Heart left ventricle (tissue), 16 donors: ENCODE measurements around the gene IFFO2. TPM values are rescaled to one million over a fixed set of nuclear protein-coding genes. Genes with fewer than 3 reads are reported as not detected.

Source experiments
- ATAC-seq, 4 donors: fragments of 200-7000 bp; cut with Tn5 transposase; one replicate each; pipeline ENCODE4 v1.9.1; 2020 to 2022; ENCODE audit warnings: moderate library complexity in 4 of 4, mild to moderate bottlenecking in 3 of 4, moderate number of reproducible peaks in 1 of 4
- DNase-seq, 5 donors: peaks; one replicate each; pipeline ENCODE4 v3.0.0-alpha.2; 2020
- H3K27ac ChIP-seq, 12 donors: fragments of 200-600 bp; sonication (generic) in 4 of 12; one replicate each; pipeline versions ENCODE4 v1.5.0 to v1.8.0; 2016 to 2022; ENCODE audit warnings: mild to moderate bottlenecking in 2 of 12
- H3K27me3 ChIP-seq, 9 donors: fragments of 200-600 bp; sonication (generic) in 2 of 9; one replicate each; pipeline versions ENCODE4 v1.5.1 to v1.8.0; 2016 to 2022; ENCODE audit warnings: mild to moderate bottlenecking in 3 of 9
- H3K36me3 ChIP-seq, 9 donors: fragments of 200-600 bp; sonication (generic) in 2 of 9; one replicate each; pipeline versions ENCODE4 v1.5.0 to v1.8.0; 2018 to 2022; ENCODE audit warnings: mild to moderate bottlenecking in 2 of 9
- H3K4me1 ChIP-seq, 12 donors: fragments of 200-600 bp; sonication (generic) in 4 of 12; one replicate each; pipeline versions ENCODE4 v1.5.0 to v1.8.0; 2016 to 2022; ENCODE audit warnings: mild to moderate bottlenecking in 3 of 12
- H3K4me3 ChIP-seq, 12 donors: fragments of 200-600 bp; sonication (generic) in 4 of 12; one replicate each; pipeline versions ENCODE4 v1.5.0 to v1.8.0; 2017 to 2022; ENCODE audit warnings: mild to moderate bottlenecking in 9 of 12, moderate library complexity in 4 of 12
- H3K9me3 ChIP-seq, 12 donors: fragments of 200-600 bp; sonication (generic) in 4 of 12; one replicate each; pipeline versions ENCODE4 v1.5.0 to v1.8.0; 2016 to 2022; ENCODE audit warnings: mild to moderate bottlenecking in 1 of 12
- POLR2A ChIP-seq, 2 donors: fragments of 450-650 bp; IDR thresholded peaks; one replicate each; pipeline ENCODE4 v1.6.1; 2017; ENCODE audit warnings: antibody characterized with exemption in 2 of 2, mild to moderate bottlenecking in 2 of 2, moderate library complexity in 2 of 2
- WGBS, 4 donors: extraction: QIAGEN DNeasy Blood & Tissue Kit in 2 of 4; methylation state at CpG; one replicate each; pipeline versions ENCODE4 v1.1.5 to v1.1.7; 2013 to 2018; 5-methylcytosine and 5-hydroxymethylcytosine counted together
- intact Hi-C, 10 donors: fragments of 100-400 bp; cut with DNase I; formaldehyde crosslinking; loops; one replicate each; pipeline versions ENCODE4 v1.11.1 to v1.14.2; 2022
- polyA plus RNA-seq, 2 donors: library from polyadenylated mRNA; stranded (reverse); fragments of 200-250 nt; gene quantifications; one replicate each; pipeline ENCODE4 v1.2.3, GENCODE V29; 2013
- total RNA-seq, 9 donors: library from RNA; depleted of rRNA in 2 of 9; stranded (reverse); fragments of >200 nt in 2 of 9; fragmentation: NEBNext Ultra II Directional in 3 of 9; extraction: Animal tissue kit (Norgen Biotek cat#: 25700) in 3 of 9; gene quantifications; one replicate each; pipeline versions ENCODE4 v1.1.0 to v1.2.4, GENCODE V29; 2016 to 2023
- TF ChIP-seq, protein P1 (sequence below), 12 donors: fragments of 200-600 bp; sonication (generic) in 4 of 12; IDR thresholded peaks; one replicate each; pipeline versions ENCODE4 v1.5.0 to v1.8.0; 2018 to 2022; ENCODE audit warnings: antibody characterized with exemption in 12 of 12, mild to moderate bottlenecking in 5 of 12
- donor health status: ischemic (EF 13 %, LVEDD 7.1; RV severe dilation, severe dysfunction).
- donor health status: healthy with polysubstance abuse.
- donor health status: DM: no; HTN: yes; CAD: no.
- donor health status: DM: no; HTN: no; CAD: no.
- donor health status: ischemic (EF 25% LVEDD 6.9; RV normal size, moderate dysfunction).
- donor health status: ischemic (EF 25% LVEDD 5.7; RV mildly dilated, moderate dysfunction).
- donor health status: healthy.
- donor health status: DM: yes; HTN: yes; CAD: no.
- donor health status: ischemic (EF 35%, LVEDD 5.7; RV mildly dilated, moderate dysfunction).
- donor health status: nonischemic (EF 11% LVEDD 7.7; RV severe dilation, severe dysfunction).
- donor health status: DM: yes; HTN: yes; CAD: no.
- donor health status: PGD.
- donor health status: ischemic (EF 29% LVEDD 5.4; RV normal size, mild dysfunction).
- donor health status: nonischemic (EF 23%, LVEDD 6.1; RV moderate dilation, normal function).

Gene IFFO2
- total and polyA plus RNA-seq, 11 donors, result 2.5 to 9.0 (median 4.9) TPM

DNA sequence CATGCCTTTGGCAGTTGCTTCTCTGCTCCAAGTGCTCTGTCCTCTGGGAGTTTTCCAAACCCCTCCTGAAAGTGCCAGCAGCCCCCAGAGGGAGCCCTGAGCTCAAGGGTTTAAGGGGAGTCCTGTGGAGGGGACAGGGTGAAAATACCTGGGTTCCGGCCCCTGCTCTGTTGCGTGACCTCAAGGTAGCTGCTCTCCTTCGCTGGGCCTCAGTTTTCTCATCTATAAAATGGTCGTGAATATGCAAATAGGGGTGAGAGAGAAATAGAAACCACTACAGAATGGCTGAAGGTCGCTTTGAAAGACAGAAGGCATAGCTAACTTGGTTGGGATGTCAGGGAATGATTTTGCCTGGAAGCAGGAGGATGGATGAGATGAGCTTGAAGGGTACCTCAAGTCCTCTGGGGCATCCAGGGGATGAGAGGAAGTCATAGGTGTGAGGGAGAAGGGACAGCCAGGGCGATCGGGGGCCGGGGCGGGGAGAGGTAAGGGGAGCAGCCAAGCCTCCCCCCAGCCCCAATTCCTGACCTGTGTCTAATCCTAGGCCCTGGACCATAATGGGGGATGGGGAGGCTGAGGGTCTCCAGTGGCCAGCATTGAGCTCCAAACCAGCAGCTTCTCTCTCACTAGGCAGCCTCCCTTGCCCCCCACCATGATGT lies 12.4 kb downstream of the IFFO2 start:
- TF ChIP-seq POLR2A (IDR thresholded peaks at IDR 0.05), result no peak
- TF ChIP-seq, protein P1, sequence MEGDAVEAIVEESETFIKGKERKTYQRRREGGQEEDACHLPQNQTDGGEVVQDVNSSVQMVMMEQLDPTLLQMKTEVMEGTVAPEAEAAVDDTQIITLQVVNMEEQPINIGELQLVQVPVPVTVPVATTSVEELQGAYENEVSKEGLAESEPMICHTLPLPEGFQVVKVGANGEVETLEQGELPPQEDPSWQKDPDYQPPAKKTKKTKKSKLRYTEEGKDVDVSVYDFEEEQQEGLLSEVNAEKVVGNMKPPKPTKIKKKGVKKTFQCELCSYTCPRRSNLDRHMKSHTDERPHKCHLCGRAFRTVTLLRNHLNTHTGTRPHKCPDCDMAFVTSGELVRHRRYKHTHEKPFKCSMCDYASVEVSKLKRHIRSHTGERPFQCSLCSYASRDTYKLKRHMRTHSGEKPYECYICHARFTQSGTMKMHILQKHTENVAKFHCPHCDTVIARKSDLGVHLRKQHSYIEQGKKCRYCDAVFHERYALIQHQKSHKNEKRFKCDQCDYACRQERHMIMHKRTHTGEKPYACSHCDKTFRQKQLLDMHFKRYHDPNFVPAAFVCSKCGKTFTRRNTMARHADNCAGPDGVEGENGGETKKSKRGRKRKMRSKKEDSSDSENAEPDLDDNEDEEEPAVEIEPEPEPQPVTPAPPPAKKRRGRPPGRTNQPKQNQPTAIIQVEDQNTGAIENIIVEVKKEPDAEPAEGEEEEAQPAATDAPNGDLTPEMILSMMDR (IDR thresholded peaks at IDR 0.05), result no peak
- intact Hi-C loops, result no loop called here
- Histone ChIP-seq H3K9me3 (no peaks in the 10 kb centered on the region), H3K27ac (peak overlapping the region in 2 of 12 donors; percentile 46 to 82), H3K27me3 (no peaks in the 10 kb centered on the region), H3K4me1 (peaks cover 12 to 88% (median 62%) of the 10 kb centered on the region in 12 donors), H3K36me3 (no peaks in the 10 kb centered on the region), H3K4me3 (no peak overlapping the region)
- WGBS, 4 donors, result 89 to 95% (median 94%) methylated on average over 9 of the region's 9 CpGs
- no peak for ATAC-seq
- DNase-seq, result no peak

DNA sequence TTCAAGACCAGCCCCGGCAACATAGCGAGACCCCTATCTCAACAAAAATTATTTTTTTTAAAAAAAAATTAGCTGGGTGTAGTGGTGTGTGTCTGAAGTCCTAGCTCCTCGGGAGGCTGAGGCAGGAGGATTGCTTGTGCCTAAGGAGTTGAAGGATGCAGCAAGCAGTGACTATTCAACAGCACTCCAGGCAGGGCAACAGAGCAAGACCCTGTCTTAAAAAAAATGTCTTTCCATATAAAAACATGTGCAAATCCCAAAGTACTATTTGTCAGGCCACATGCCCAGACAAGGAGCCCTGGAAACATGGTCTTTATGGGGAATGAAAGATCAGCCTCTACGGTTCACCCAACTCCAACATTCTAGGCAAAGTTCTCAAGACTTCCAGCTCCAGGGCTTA lies 13.3 kb downstream of the IFFO2 start:
- peaks cover 12 to 88% (median 62%) of the 10 kb centered on the region in 12 donors for H3K4me1 ChIP-seq
- intact Hi-C loops, result no loop called here
- WGBS, 4 donors, result 97 to 98% (median 98%) methylated on average over 4 of the region's 4 CpGs

DNA sequence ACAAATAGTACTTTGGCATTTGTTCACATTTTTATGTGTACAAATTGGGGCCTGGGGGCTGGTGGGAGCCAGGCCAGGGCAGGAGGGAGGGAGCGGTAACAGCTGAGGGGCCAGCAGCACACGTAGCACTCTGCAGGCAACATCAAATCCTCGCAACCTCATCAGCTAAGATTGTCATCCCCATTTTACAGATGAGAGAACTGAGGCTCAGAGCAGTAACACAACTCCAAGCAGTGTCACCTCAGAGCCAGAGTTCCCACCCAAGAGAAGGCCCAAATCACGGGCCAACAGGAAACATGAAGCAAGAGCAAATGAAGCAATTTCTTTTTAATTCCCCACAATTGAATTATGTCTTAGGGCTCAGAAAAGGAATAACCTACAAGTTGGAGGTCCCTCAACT lies 14.1 kb downstream of the IFFO2 start:
- 77 to 86% (median 82%) methylated on average over 4 of the region's 4 CpGs for WGBS, 4 donors
- DNase-seq (no peak), ATAC-seq (no peak)
- Histone ChIP-seq H3K27ac (peak overlapping the region; percentile 54 to 80 (median 72)), H3K9me3 (no peaks in the 10 kb centered on the region), H3K36me3 (no peaks in the 10 kb centered on the region), H3K4me1 (peaks cover 12 to 82% (median 63%) of the 10 kb centered on the region in 12 donors), H3K27me3 (no peaks in the 10 kb centered on the region), H3K4me3 (no peak overlapping the region)
- intact Hi-C loops, result no loop called here
- TF ChIP-seq, protein P1 (IDR thresholded peaks at IDR 0.05), result no peak
- no peak for TF ChIP-seq POLR2A (IDR thresholded peaks at IDR 0.05)

More for the DNA sequence above, 13.3 kb downstream of the IFFO2 start:
- Histone ChIP-seq H3K36me3 (no peaks in the 10 kb centered on the region), H3K27me3 (no peaks in the 10 kb centered on the region), H3K9me3 (no peaks in the 10 kb centered on the region), H3K4me3 (no peak overlapping the region), H3K27ac (peak overlapping the region in 2 of 12 donors; percentile 72 to 77)
- no peak for ATAC-seq
- DNase-seq, result no peak
- TF ChIP-seq POLR2A (IDR thresholded peaks at IDR 0.05), result no peak

DNA sequence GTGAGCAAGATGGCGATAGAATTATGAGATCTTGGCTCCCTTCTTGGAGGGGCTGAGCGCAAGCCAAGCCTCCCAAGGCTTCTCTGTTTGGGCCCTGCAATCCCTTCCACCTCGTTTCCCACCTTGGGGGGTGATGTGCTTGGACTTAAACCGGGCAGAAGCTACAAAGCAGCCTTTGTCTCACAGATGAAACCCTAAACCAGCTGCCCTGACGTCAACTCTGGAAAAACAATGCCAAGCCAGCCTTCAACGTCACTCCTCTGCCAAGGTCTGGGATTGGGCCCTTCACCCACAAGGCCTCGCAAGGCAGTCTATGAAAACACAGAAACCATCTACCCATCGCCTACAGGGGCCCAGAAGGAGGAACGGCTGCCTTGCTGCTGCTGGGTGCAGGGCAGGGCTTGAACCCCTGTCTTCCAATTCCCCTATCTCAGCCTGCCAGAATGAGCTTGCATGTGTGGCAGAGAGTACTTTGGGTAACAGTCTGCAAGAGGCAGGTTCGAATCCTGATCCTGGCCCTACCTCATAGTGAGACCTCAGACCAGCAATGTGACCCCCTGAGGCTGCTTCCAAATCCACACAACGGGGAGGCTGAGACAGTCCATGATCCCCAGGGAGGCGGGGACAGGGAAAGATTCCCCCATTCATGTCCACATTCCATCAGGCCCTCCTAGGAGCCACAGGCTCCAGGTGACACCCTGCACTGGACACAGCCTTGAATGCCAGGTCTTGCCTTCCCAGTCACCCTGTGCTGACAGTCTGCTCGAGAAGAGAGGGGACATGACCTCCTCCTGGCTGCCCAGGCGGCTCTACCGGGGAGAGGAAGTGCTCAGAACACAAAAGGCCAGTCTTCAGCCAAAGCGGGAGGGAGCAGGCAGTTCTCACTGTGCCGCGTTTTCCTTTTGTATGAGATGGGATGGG lies 15.0 kb downstream of the IFFO2 start:
- H3K27me3 ChIP-seq, result no peaks in the 10 kb centered on the region
- peak; percentile 50 to 83 (median 56) for ATAC-seq
- H3K9me3 ChIP-seq, result no peaks in the 10 kb centered on the region
- H3K36me3 ChIP-seq, result no peaks in the 10 kb centered on the region
- H3K4me3 ChIP-seq, result no peak overlapping the region
- peak in 1 of 5 donors; percentile 51 for DNase-seq
- TF ChIP-seq POLR2A (IDR thresholded peaks at IDR 0.05), result no peak
- TF ChIP-seq, protein P1 (IDR thresholded peaks at IDR 0.05), result no peak
- peak overlapping the region in 11 of 12 donors; percentile 54 to 80 (median 72) for H3K27ac ChIP-seq
- peaks cover 12 to 76% (median 61%) of the 10 kb centered on the region in 12 donors for H3K4me1 ChIP-seq
- intact Hi-C loops, result loop anchor here in 1 of 10 donors (2.0 kb wide), 1 partner anchor 17 kb away; no protein-coding TSS in a partner anchor
- WGBS, 4 donors, result 51 to 66% (median 59%) methylated on average over 18 of the region's 18 CpGs
